CD8-positive, alpha-beta memory T cell (primary cell): ENCODE measurements around the gene BRI3BP. TPM values are rescaled to one million over a fixed set of nuclear protein-coding genes. Genes with fewer than 3 reads are reported as not detected.
A peak's percentile ranks its signal among the peaks of the same experiment; 100 is the strongest.
"Not testable (repeated sequence)": the region's sequence is repeated elsewhere in the genome, so short reads cannot be mapped to it uniquely, and the experiment has no call there.

Experiments
- CTCF ChIA-PET: fragments of 350-600 bp; sonication (Branson Sonifier 250); formaldehyde crosslinking; loops from one replicate; lab custom pipeline; 2021; ENCODE audit warnings: antibody characterized with exemption; lab: Charles Lee
- POLR2A ChIA-PET: fragments of 350-600 bp; sonication (Branson Sonifier 250); formaldehyde crosslinking; loops from one replicate; lab custom pipeline; 2021; ENCODE audit warnings: antibody characterized with exemption; lab: Charles Lee
- DNase-seq, 5 donors: peaks; one replicate each; pipeline versions ENCODE4 v3.0.0 to v3.0.0-alpha.2; 2020 to 2022; ENCODE audit warnings: mixed read lengths in 1 of 5
- H3K27ac ChIP-seq: one replicate; pipeline ENCODE4 v1.7.0; 2013; ENCODE audit warnings: low read depth, mild to moderate bottlenecking, low read length, moderate library complexity
- H3K27me3 ChIP-seq: 2 replicates; pipeline ENCODE4 v1.7.0; 2013; ENCODE audit warnings: low read length, mild to moderate bottlenecking; ENCODE audit not compliant: insufficient read depth, poor library complexity, severe bottlenecking
- H3K36me3 ChIP-seq: 2 replicates; pipeline ENCODE4 v1.7.0; 2013; ENCODE audit warnings: mild to moderate bottlenecking, low read length, moderate library complexity; ENCODE audit not compliant: insufficient read depth
- H3K4me1 ChIP-seq: 2 replicates; pipeline ENCODE4 v1.7.0; 2013; ENCODE audit warnings: mild to moderate bottlenecking, low read length, moderate library complexity; ENCODE audit not compliant: insufficient read depth
- H3K4me3 ChIP-seq: 2 replicates; pipeline ENCODE4 v1.7.0; 2013; ENCODE audit warnings: mild to moderate bottlenecking, low read length
- H3K9me3 ChIP-seq: 2 replicates; pipeline ENCODE4 v1.7.0; 2013; ENCODE audit warnings: mild to moderate bottlenecking, low read length
- H3K27ac Mint-ChIP-seq, 8 donors: one replicate each; pipeline ENCODE4 v1.8.0; 2020 to 2021; ENCODE audit warnings: mixed read lengths in 8 of 8, mild to moderate bottlenecking in 6 of 8, inconsistent platforms in 3 of 8, moderate library complexity in 3 of 8
- H3K27me3 Mint-ChIP-seq, 2 donors: one replicate each; pipeline ENCODE4 v1.8.0; 2020 to 2021; ENCODE audit warnings: mixed read lengths in 2 of 2, mild to moderate bottlenecking in 1 of 2, moderate library complexity in 1 of 2
- H3K36me3 Mint-ChIP-seq, 3 donors: one replicate each; pipeline ENCODE4 v1.8.0; 2020 to 2021; ENCODE audit warnings: mixed read lengths in 3 of 3, inconsistent platforms in 1 of 3, mild to moderate bottlenecking in 1 of 3
- H3K4me1 Mint-ChIP-seq, 3 donors: one replicate each; pipeline ENCODE4 v1.8.0; 2020 to 2021; ENCODE audit warnings: mixed read lengths in 3 of 3, inconsistent platforms in 1 of 3, mild to moderate bottlenecking in 1 of 3
- H3K4me3 Mint-ChIP-seq, 7 donors: one replicate each; pipeline ENCODE4 v1.8.0; 2020 to 2021; ENCODE audit warnings: mixed read lengths in 7 of 7, mild to moderate bottlenecking in 6 of 7, moderate library complexity in 4 of 7, inconsistent platforms in 2 of 7
- H3K9me3 Mint-ChIP-seq, 5 donors: one replicate each; pipeline ENCODE4 v1.8.0; 2020 to 2022; ENCODE audit warnings: mixed read lengths in 5 of 5, mild to moderate bottlenecking in 3 of 5, moderate library complexity in 2 of 5, inconsistent platforms in 1 of 5
- polyA plus RNA-seq: library from polyadenylated mRNA; unstranded; fragments of 300-500 nt; fragmentation: Illumina TruSeq; gene quantifications from one replicate; pipeline ENCODE4 v1.2.3, GENCODE V29; 2021
- total RNA-seq, 2 experiments: library from RNA; stranded (reverse); gene quantifications; one replicate each; pipeline ENCODE4 v1.2.3, GENCODE V29; 2021

The BRI3BP gene
- total and polyA plus RNA-seq, 3 experiments from 2014 or later: 4.0 to 36.5 (median 35.6) TPM

GRCh38 chr12:125029761-125030358 is 36.4 kb downstream of the BRI3BP start:
- H3K27me3 Mint-ChIP-seq: no peaks in the 10 kb centered on the region
- Histone ChIP-seq H3K27me3 (no peaks in the 10 kb centered on the region), H3K9me3 (no peaks in the 10 kb centered on the region), H3K36me3 (no peaks in the 10 kb centered on the region), H3K4me3 (no peak overlapping the region), H3K4me1 (no peaks in the 10 kb centered on the region), H3K27ac (no peak overlapping the region)
- CTCF ChIA-PET: no interaction called here
- POLR2A ChIA-PET: no interaction called here
- no peak overlapping the region for H3K27ac Mint-ChIP-seq
- no peaks in the 10 kb centered on the region for H3K4me1 Mint-ChIP-seq
- H3K36me3 Mint-ChIP-seq: peaks cover 3 to 6% (median 5%) of the 10 kb centered on the region in 3 donors
- H3K9me3 Mint-ChIP-seq: peaks cover 0 to 1% (median 0%) of the 10 kb centered on the region in 5 donors
- DNase-seq: no peak
- no peak overlapping the region for H3K4me3 Mint-ChIP-seq

GRCh38 chr12:125031471-125031870 is 38.0 kb downstream of the BRI3BP start:
- H3K36me3 Mint-ChIP-seq, H3K4me1 ChIP-seq, H3K9me3 Mint-ChIP-seq, H3K4me3 ChIP-seq, DNase-seq, CTCF ChIA-PET, H3K27me3 ChIP-seq, H3K9me3 ChIP-seq, H3K27me3 Mint-ChIP-seq, H3K36me3 ChIP-seq, H3K4me1 Mint-ChIP-seq, H3K27ac ChIP-seq, H3K4me3 Mint-ChIP-seq, H3K27ac Mint-ChIP-seq, POLR2A ChIA-PET: not testable (repeated sequence)

GRCh38 chr12:125032466-125033152 is 39.2 kb downstream of the BRI3BP start:
- POLR2A ChIA-PET: no interaction called here
- H3K27me3 ChIP-seq: no peaks in the 10 kb centered on the region
- CTCF ChIA-PET: no interaction called here
- Mint-ChIP-seq H3K9me3 (peaks cover 0 to 5% (median 0%) of the 10 kb centered on the region in 5 donors), H3K27ac (peak overlapping the region in 1 of 8 donors; percentile 54), H3K4me3 (no peak overlapping the region), H3K36me3 (peaks cover 0 to 9% (median 3%) of the 10 kb centered on the region in 3 donors), H3K4me1 (no peaks in the 10 kb centered on the region), H3K27me3 (no peaks in the 10 kb centered on the region)
- H3K27ac ChIP-seq: no peak overlapping the region
- H3K36me3 ChIP-seq: no peaks in the 10 kb centered on the region
- no peak for DNase-seq
- no peaks in the 10 kb centered on the region for H3K9me3 ChIP-seq
- no peaks in the 10 kb centered on the region for H3K4me1 ChIP-seq
- H3K4me3 ChIP-seq: no peak overlapping the region

GRCh38 chr12:125033288-125033687 is 39.8 kb downstream of the BRI3BP start:
- peaks cover 0 to 9% (median 3%) of the 10 kb centered on the region in 3 donors for H3K36me3 Mint-ChIP-seq
- H3K36me3 ChIP-seq: no peaks in the 10 kb centered on the region
- peaks cover 0 to 5% (median 0%) of the 10 kb centered on the region in 5 donors for H3K9me3 Mint-ChIP-seq
- no peak overlapping the region for H3K27ac ChIP-seq
- POLR2A ChIA-PET: no interaction called here
- no peak overlapping the region for H3K4me3 Mint-ChIP-seq
- no peak overlapping the region for H3K4me3 ChIP-seq
- CTCF ChIA-PET: no interaction called here
- H3K27me3 ChIP-seq: no peaks in the 10 kb centered on the region
- H3K9me3 ChIP-seq: no peaks in the 10 kb centered on the region
- H3K4me1 Mint-ChIP-seq: no peaks in the 10 kb centered on the region
- no peaks in the 10 kb centered on the region for H3K27me3 Mint-ChIP-seq
- no peak for DNase-seq
- H3K4me1 ChIP-seq: no peaks in the 10 kb centered on the region
- H3K27ac Mint-ChIP-seq: peak overlapping the region in 1 of 8 donors; percentile 21

- H3K27ac ChIP-seq: no peak overlapping the region
- CTCF ChIA-PET: no interaction called here
- Mint-ChIP-seq H3K9me3 (peaks cover 0 to 5% (median 0%) of the 10 kb centered on the region in 5 donors), H3K27me3 (no peaks in the 10 kb centered on the region), H3K27ac (no peak overlapping the region), H3K4me3 (no peak overlapping the region), H3K36me3 (peaks cover 0 to 5% (median 0%) of the 10 kb centered on the region in 3 donors), H3K4me1 (no peaks in the 10 kb centered on the region)
- no peaks in the 10 kb centered on the region for H3K4me1 ChIP-seq
- DNase-seq: no peak
- H3K36me3 ChIP-seq: no peaks in the 10 kb centered on the region
- POLR2A ChIA-PET: no interaction called here
- H3K9me3 ChIP-seq: no peaks in the 10 kb centered on the region
- H3K27me3 ChIP-seq: no peaks in the 10 kb centered on the region
- H3K4me3 ChIP-seq: no peak overlapping the region
Measured at GRCh38 chr12:125038976-125039625, 45.7 kb downstream of the BRI3BP start.

- CTCF ChIA-PET: interaction anchor here (1.5 kb wide), 1 partner anchor 18 kb away, joined by 3 read pairs; no protein-coding TSS in a partner anchor
- Mint-ChIP-seq H3K9me3 (no peaks in the 10 kb centered on the region), H3K27ac (peak overlapping the region in 7 of 8 donors; percentile 42 to 93 (median 77)), H3K4me3 (peak overlapping the region; percentile 83 to 91 (median 90)), H3K27me3 (peaks cover 0 to 3% of the 10 kb centered on the region in 2 donors), H3K36me3 (no peaks in the 10 kb centered on the region), H3K4me1 (peaks cover 5 to 18% (median 6%) of the 10 kb centered on the region in 3 donors)
- DNase-seq: no peak
- POLR2A ChIA-PET: interaction anchor here (0.7 to 1.0 kb wide), 3 partner anchors 15 to 142 kb away, joined by 3 to 5 read pairs (median 3); partner anchors contain the start of gene UBC
- Histone ChIP-seq H3K27ac (no peak overlapping the region), H3K4me1 (no peaks in the 10 kb centered on the region), H3K4me3 (peak overlapping the region; percentile 90), H3K36me3 (no peaks in the 10 kb centered on the region), H3K27me3 (no peaks in the 10 kb centered on the region), H3K9me3 (no peaks in the 10 kb centered on the region)
Measured at GRCh38 chr12:125049093-125049458, 55.6 kb downstream of the BRI3BP start.

- Histone ChIP-seq H3K9me3 (no peaks in the 10 kb centered on the region), H3K27ac (no peak overlapping the region), H3K4me1 (no peaks in the 10 kb centered on the region), H3K27me3 (no peaks in the 10 kb centered on the region), H3K4me3 (no peak overlapping the region), H3K36me3 (no peaks in the 10 kb centered on the region)
- peaks cover 5 to 18% (median 6%) of the 10 kb centered on the region in 3 donors for H3K4me1 Mint-ChIP-seq
- no peaks in the 10 kb centered on the region for H3K9me3 Mint-ChIP-seq
- H3K4me3 Mint-ChIP-seq: peak overlapping the region; percentile 50 to 91 (median 86)
- peaks cover 0 to 5% of the 10 kb centered on the region in 2 donors for H3K27me3 Mint-ChIP-seq
- H3K36me3 Mint-ChIP-seq: no peaks in the 10 kb centered on the region
- peak in 1 of 5 donors; percentile 21 for DNase-seq
- ChIA-PET CTCF (interaction anchor here (1.2 to 1.5 kb wide), 2 partner anchors 14 to 17 kb away, joined by 3 to 4 read pairs; partner anchors contain the start of gene AACS), POLR2A (no interaction called here)
- H3K27ac Mint-ChIP-seq: peak overlapping the region in 2 of 8 donors; percentile 41 to 75
Measured at GRCh38 chr12:125050446-125050845, 57.0 kb downstream of the BRI3BP start.

- Histone ChIP-seq H3K4me3 (no peak overlapping the region), H3K4me1 (no peaks in the 10 kb centered on the region), H3K27me3 (no peaks in the 10 kb centered on the region), H3K36me3 (no peaks in the 10 kb centered on the region), H3K27ac (no peak overlapping the region), H3K9me3 (no peaks in the 10 kb centered on the region)
- ChIA-PET CTCF (interaction anchor here (1.2 kb wide), 1 partner anchor 14 kb away, joined by 4 read pairs; the partner anchor contains the start of gene AACS), POLR2A (no interaction called here)
- H3K4me1 Mint-ChIP-seq: peaks cover 5 to 18% (median 6%) of the 10 kb centered on the region in 3 donors
- H3K9me3 Mint-ChIP-seq: no peaks in the 10 kb centered on the region
- peak overlapping the region in 2 of 8 donors; percentile 41 to 75 for H3K27ac Mint-ChIP-seq
- H3K4me3 Mint-ChIP-seq: peak overlapping the region in 6 of 7 donors; percentile 50 to 91 (median 84)
- no peaks in the 10 kb centered on the region for H3K36me3 Mint-ChIP-seq
- no peak for DNase-seq
- peaks cover 0 to 5% of the 10 kb centered on the region in 2 donors for H3K27me3 Mint-ChIP-seq
Measured at GRCh38 chr12:125050868-125051267, 57.4 kb downstream of the BRI3BP start.
